CD4-positive, alpha-beta T cell treated with Interleukin-21 for 1 hour (primary cell): ENCODE results near the gene KCNJ3.

Experiments
- DNase-seq: peaks from one replicate; pipeline ENCODE4 v3.0.0-alpha.2; 2020

Gene KCNJ3

DNA sequence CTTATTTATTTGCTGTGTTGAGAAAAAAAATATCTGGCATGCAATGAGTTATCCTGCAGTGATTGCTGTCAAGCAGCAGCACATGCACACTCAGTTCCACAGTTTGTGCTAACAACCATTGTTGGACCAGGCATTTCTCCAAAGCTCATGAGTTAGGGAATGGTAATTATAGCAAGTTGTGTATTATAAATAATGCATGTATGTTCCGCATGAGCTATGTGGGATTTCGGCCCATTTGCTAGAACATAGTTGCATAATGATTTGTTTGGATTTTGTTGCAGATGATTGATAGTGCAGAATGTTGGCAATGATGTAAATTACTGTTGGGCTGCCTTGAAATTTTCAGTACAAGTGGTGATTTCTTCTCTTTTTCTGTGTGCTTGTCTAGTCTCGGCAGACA, 10.7 kb downstream of the KCNJ3 start:
- DNase-seq = no peak

GRCh38 chr2:154710078-154710477, 11.6 kb downstream of the KCNJ3 start:
- DNase-seq = no peak

DNA sequence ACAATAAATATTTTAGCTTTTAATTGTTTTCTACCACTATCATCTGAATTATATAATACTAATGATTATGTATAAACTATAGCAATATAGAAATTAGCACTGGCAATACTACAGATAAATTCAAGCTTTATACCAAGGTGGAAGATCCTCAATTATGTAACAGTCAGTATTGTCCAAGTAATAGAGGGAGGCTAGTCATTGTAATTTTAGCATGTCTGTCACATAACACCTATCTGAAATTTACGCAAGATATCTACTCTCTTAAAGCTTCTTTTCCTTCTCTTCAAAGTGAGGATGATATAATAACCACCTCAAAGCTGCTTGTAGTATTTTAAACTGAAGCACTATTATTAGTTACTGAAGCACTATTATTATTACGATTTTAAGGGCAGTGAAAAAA, 12.2 kb downstream of the KCNJ3 start:
- no peak for DNase-seq

DNA sequence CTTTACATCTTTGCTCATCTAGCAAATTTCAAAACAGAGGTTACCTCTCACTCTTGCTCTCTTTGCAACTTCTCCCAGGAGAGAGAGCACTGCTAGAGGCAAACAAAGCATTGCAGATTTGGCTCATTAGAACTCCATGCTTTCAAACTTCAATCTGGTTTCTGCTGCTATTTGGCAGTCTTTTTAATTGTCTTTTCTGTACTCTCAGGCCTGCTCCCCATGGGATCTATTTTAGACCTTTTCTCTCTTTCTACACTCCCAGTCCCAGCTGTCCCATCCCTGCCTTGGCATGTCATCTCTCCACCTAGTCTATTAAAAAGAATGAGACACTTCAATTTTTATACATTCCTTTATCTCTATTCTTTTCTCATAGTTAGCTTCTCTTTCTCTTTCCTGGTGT, 15.2 kb downstream of the KCNJ3 start:
- no peak for DNase-seq

DNA sequence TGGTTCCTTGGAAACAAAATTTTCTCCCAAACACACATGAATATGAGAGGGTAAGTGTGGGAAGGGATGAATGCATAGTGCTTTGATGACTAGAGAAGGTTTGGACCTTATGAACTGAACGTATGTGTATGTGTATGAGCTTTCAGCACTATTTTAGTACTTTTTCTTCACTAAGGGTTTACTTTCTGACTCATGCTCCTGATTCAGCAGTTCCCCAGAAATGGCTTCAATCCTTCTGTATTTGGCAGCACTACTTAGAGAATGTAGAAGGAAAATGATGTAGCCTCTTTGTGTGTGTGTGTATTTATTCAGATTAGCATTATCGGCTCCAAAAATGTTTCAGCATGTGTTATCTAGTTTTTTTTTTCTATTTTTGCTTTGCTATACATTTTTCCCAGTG, 22.2 kb downstream of the KCNJ3 start:
- DNase-seq = no peak

GRCh38 chr2:154724194-154724797, 25.8 kb downstream of the KCNJ3 start:
- DNase-seq = no peak

DNA sequence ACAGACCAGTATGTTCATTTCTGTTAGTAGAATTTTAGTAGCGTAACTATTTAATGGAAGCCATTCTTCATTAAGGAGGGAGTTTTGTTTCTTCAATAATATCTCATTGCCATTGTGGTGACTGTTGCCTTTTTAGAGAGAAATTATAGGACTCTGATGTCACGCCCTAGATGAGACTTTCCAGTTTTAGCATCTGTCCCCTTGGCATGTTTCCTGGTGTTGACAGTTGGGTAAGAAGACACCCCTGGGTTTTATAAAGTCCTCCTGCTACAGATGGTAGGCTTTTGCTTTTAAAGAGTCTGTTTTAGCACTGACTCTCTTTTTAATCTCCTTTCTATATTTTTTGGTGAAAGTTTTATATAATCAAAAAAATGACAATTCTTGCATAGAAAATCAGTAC, 41.9 kb downstream of the KCNJ3 start:
- no peak for DNase-seq

- no peak for DNase-seq
Observed at GRCh38 chr2:154758871-154759270, 60.4 kb downstream of the KCNJ3 start.

- no peak for DNase-seq
Observed at GRCh38 chr2:154762638-154763037, 64.1 kb downstream of the KCNJ3 start.

- DNase-seq = no peak
Observed at GRCh38 chr2:154771664-154772284, 73.3 kb downstream of the KCNJ3 start.

DNA sequence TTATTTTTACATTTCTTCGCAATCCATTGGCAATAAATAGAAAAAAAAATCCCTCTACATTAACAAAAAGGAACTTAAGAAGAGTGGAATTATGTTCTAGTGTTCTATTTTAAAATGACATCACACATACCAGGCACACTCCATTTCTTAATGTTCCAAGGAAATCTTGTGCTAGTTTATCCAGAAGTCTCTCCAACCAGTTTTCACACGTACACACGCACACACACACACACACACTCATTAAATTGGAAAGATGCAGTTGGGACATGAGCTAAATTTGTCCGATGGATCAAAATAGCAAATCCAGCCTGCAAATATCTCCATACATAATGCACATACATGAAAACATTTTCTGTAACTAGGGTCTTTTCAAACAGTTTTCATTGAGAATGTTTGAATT, 78.3 kb downstream of the KCNJ3 start:
- no peak for DNase-seq

DNA sequence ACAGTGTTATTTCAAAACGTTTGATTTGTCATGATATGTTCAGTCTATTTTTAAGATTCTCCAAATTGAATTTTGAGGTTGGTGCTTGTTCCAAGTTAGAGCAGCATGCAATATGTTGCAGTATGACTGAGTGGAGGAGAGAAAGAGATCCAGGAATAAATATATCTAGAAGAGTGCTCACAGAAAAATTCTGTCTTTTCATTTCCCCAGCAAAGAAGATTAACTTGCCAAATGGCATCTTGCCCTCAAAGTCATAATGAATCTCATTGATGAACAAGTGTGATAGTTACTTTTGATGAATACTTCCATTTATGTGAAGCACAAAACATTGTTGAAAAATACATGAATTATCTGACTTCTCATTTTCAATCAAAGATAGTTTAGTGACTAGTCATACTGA, 95.9 kb downstream of the KCNJ3 start:
- DNase-seq = no peak

- no peak for DNase-seq
Observed at GRCh38 chr2:154795651-154796050, 97.2 kb downstream of the KCNJ3 start.

GRCh38 chr2:154804451-154804850, 106.0 kb downstream of the KCNJ3 start:
- no peak for DNase-seq

GRCh38 chr2:154813636-154814035, 115.1 kb downstream of the KCNJ3 start:
- no peak for DNase-seq

DNA sequence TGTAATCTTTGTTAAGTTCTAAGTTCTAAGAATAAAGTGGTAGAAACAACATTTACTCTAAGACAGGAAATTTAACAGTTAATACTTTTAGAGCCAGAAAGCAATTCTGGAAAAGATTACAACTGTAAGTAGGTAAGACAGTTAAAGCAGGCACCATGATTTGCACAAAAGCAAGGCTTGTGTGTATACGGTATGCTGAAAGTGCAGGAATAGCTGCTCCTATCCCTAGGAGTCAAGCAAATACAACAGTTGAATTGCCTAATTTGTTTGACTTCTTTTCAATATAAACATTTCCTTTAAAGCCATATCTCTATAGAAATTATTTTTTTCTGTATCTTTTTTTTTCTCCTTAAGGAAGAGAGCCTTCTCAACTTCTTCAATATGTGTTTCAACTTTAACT, 116.4 kb downstream of the KCNJ3 start:
- no peak for DNase-seq

DNA sequence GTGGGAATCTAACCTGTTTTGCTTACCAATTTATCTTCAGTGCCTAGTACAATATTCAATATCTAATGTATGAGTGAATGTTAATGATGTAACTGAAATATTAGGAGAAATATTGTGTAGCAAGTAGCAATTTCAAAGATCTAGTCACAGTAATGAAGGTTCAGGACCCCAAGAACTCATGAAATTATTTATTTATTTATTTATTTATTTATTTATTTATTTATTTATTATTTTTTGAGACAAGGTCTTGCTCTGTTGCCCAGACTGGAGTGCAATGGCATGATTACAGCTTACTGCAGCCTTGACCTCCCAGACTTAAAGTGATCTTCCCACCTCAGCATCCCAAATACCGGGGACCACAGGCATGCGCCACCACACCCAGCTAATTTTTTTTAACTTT, 126.9 kb downstream of the KCNJ3 start:
- DNase-seq = no peak

GRCh38 chr2:154826827-154827226, 128.3 kb downstream of the KCNJ3 start:
- no peak for DNase-seq

GRCh38 chr2:154827286-154827685, 128.8 kb downstream of the KCNJ3 start:
- DNase-seq = no peak

DNA sequence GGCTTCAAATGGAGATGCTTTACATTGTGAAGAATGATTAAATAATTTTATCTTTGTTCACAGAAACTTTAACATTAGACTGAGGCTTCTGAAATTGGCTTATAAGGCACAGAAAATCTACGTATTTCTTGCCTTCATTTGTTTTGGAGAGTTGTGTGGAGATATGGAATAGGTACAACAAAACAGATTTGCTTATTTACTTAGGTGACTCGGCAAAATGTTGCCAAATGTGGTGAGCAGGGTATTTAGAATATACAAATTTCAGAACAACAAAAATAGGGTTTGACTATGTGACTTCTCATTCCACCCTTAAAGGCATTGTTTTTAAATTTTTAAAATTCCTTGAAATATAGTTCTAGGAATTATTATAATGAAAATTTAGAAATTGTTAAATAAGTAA, 134.2 kb downstream of the KCNJ3 start:
- DNase-seq = no peak

DNA sequence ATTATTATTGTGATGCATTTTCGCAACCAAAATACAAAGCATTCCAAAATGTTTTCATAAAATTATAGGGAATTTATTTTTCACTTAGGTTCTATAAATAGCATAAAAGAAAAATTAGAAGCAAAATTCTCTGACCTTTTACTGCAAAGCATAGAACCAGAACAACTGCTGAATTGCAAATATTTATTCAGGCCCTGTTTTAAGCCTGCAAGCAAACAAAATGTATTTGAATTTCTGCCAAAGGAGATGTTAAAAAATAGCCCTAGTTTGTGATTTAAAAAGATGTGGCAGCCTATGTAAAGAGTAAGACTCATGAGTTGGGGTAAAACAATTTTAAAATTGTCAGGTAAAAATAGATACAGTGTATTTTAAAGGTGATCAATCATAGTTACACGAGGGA, 138.1 kb downstream of the KCNJ3 start:
- no peak for DNase-seq

DNA sequence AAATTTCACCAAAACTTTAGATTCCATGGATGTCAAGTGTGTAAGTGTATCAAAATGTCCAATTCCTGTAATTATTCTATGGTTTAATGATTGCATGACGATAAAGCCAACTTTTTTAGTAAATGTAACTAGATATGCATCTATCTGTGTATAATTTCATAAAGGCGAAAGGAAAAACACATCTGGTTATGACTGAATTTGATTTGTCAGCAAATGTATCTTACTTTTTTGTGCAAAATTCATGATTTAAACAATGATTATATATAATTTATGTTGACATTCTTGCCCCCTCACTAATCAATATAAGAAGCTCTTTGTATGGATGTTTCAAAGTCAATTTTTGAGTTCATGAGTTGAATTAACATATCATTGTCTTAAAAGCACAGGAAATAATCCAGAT, 138.5 kb downstream of the KCNJ3 start:
- no peak for DNase-seq

DNA sequence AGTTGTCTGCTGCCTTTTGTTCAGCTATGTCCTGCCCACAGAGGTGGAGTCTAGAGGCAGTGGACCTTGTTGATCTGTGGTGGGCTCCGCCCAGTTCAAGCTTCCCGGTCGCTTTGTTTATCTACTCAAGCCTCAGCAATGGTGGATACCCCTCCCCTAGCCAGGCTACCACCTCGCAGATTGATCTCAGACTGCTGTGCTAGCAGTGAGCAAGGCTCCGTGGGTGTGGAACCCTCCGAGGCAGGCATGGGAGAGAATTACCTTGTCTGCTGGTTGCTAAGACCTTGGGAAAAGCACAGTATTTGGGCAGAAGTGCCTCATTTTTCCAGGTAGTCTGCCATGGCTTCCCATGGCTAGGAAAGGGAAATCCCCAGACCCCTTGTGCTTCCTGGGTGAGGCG, 146.0 kb downstream of the KCNJ3 start:
- no peak for DNase-seq

DNA sequence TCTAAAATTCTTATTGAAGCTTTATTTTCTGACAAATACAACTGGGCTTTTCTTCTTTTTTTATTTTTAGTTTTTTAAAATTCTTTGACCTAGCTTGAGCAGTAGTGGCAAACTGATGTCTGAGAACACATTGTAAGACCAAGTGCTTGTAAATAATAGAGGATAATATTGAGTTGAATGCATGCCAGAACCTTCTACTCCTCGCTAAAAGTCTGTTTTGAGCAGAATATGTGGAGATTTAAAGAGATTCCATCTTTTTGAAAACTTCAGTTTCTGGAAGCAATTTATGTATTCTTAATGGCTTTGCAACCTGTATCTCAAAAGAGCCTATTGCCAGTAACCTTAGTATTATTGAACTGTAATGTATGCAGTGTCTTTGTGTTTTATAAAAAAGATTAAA, 148.3 kb downstream of the KCNJ3 start:
- no peak for DNase-seq

DNA sequence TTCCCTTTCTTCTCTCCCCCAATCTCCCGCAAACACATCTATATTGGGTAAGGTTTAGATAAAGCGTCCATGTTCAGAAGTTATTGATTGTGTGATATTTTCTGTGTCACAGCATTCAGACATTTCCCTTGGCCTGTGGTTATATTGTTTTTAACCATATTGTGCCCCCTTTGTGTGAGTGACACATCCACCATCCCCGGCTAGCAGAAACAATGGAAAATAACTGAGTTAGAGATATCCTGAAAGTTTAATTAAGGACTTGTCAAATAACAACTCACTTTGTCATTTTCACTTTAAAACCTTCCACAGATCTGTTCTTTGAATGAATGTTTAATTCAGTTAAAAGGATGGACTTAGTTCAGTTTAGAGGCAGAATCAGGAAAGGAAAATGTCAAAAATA, 151.0 kb downstream of the KCNJ3 start:
- no peak for DNase-seq
